Stimulated activated CD4-positive, alpha-beta T cell treated with anti-CD3 and anti-CD28 coated beads, Interleukin-4, amount 100 ng/mL, for 48 hours (primary cell): Measurements from ENCODE around the gene SCN2A.

ENCODE experiments used
- DNase-seq, 2 donors: peaks; one replicate each; pipeline ENCODE4 v3.0.0-alpha.2; 2020; ENCODE audit warnings: low read depth in 2 of 2

SCN2A gene

DNA sequence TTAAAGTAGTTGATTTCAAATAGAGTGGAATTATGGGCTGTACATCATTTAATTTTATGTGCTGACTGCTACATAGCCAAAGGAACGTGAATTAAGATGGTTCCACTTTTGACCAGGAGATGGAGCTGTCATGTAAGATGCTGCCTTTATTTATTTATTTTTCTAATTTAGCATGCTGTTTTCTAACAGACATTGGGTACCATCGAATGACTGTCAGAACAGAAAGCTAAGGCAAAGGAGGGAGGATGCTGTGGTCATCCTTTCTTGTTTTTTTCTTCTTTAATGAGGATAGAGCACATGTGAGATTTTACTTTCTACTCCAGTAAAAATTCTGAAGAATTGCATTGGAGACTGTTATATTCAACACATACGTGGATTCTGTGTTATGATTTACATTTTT lies at the start of gene SCN2A:
Gene SCN2A (plus strand): TSS at position 185 of the 400 bp plus-strand sequence. CDS start 56,410 bp downstream, outside the sequence.
- no peak for DNase-seq

DNA sequence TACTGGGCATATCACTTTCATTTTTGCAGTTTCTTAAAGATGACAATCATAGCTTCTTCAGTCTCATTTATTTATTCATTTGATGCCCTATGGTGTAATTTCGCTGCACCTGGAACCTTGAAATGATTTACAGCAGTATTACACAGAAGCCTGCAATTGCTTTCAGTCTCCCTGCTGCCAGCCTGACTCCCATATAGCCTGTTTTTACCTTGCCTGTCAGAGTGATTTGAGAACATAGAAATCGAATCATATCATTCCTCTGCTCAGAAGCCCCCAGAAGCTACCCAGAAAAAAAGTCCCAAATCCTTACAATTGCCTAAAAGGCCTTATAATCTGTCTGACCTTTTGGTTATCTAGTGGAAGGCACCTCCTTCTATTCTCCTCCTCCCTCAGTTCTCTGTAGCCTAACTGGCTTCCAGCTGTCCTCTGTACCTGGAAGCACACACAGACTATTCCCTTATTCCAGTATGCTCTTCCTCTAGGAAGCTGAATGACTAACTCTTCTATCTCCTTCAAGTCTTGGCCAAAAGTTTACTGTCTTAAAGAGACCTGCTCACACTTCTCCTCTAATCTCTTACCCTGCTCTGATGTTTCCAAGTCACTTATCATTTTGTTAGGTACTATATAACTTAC lies 48.0 kb upstream of the SCN2A start:
- DNase-seq: no peak

DNA sequence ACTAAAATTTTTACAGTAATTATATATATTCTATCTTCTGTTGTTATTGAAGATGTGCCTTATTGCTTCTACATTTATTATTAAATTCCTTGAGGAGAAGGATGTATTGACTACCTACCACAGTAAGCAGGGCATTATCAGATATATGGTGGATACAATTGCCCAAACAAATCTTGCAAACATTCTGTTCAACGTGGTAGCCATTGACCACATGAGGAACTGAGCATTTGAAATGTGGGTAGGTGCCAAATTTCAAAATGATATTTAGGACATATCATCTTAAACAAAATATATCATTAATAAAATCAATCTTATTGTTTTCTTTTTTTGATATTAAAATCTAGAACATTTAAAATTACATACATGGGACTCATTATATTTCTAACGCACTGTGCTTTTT lies 46.5 kb upstream of the SCN2A start:
- DNase-seq: no peak

DNA sequence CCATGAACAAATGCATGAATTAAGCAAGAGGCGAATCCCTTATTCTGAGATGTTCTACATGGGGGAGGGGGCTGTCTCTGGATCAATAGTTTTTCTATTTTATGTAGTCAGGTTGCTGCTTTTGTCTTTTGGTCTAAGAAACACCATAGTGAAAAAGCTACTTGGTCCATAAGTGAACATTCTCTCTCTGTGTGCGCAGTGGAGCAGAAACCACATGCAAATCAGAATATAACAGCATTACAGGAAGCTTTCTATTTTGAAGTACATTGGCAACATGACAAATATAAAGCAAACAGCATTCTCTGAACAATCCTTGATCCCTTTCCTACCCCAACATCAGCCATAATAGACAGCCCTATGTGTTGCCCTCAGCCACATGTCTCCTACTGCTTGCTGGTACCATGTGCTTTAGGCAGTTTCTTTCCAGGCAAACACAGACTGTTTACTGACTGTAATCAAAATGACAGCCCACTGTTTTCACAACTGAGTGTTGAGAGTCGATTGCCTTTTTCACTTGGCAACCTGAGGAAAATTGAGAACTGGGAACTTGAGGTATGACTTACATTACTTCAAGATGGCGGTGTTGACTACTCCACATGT lies 45.9 kb upstream of the SCN2A start:
- DNase-seq: no peak

DNA sequence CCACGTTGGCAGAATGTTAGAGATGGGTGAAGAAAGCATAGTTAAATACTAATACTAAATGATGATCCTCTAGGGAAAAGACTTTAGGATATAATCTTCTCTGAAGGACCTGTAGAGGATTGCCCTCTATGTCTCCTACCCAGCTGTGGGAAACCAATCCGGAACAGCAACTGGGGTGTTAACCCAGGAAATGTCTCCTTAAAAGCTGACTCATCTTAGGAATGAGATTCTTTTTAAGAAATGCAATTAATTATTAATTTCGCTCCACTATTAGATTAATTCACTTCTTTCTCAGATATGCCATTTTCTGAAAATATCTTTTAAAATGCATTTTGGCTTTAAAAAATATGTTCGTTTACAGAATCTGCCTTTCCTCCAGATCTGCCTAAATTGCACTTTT lies 42.8 kb upstream of the SCN2A start:
- DNase-seq: no peak

DNA sequence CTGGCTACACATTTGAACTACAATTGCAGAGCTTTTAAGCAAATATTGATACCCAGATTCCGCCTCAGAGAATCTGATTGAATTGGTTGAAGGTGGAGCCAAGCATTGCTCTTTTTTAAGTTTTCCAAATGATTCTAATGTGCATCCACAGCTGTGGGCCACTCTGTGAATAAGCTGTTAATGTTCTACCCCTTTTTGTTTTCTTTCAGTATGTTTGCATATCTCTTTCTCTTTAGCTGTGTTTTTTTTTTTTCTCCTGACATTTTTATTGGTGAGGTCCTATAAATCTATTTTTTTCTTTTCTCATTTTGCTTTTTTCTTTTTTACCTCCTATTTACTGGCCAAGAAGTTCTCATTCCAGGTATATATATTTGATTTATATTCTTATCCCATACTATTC lies 41.9 kb upstream of the SCN2A start:
- DNase-seq: no peak

DNA sequence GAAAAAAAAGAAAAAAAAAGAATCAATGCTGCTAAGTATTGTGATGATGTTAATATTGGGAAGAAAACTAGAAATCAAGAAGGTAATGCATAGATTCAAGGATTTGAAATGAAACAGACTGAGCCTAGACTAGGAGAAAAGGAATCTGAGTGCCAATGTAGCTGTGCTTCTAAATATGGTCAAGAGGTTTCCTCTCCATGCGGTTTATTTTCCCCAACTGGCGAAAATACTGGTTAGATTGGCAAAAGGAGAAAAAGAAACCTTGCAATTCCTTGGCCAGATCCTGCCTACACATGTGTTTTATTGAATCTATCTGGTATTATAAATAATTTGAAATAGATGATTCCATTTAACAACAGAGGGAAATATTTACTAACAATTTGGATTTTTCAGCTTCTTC lies 41.0 kb upstream of the SCN2A start:
- DNase-seq: no peak

DNA sequence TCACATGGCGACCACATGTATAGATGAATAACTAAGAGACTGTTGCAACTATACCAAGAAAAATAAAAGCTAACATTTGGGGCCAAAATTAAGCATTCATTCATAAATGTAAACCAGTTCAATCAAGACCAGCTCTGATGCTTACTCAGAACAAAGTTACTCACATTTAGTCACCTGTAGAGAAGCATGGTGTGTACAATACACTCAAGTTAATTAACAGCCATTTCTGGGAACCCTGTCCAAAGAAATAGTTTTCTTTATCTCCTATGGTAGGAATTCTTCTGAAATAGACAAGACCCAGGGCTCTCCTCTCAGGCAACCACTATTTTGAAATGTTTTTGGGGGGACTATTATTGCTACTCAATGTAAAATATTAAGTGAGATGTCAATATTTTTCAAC lies 37.0 kb upstream of the SCN2A start:
- DNase-seq: no peak

DNA sequence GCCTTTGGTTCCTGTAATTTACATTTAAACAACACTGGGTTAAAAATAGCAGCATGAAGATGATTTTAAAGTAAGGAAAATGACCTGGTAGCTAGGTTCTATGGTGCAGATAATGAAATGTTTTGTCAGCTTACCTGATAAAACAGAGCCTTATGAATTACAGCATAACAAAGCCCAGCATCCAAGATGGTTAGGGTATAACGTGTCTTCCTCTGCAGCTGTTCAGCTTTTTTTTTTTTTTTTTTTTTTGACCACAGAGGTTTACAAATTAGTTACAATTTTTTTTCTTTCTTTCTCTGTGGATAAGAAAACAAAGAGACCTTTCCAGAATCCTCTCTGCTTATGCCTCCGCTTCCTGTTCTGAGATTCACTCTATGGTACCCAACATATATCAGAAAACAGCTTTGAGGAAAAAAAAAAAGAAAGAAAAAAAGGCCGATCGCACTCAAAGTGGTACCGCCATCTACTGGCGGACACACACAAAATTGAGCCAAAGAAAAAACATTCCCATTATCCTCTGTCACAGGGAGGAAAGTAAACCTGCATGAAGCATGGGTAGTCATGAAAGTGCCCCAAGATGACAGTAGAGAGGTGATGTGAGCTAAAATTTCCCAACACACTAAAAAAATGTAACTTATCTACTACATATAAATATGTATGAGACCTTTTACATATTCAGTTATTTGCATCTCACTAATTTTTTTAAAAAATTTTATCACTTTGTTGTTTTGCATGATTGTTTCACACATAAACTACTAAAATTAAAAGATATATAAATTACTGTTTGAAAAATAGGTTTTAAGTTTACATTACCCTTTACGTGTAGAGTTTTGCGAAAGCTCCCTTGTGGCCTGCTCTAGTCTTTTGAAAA lies 35.3 kb upstream of the SCN2A start, which contains the start of gene SCN3A:
Gene SCN3A (minus strand): TSS at position 362 of the 871 bp plus-strand sequence. CDS start 27,656 bp downstream, outside the sequence.
- DNase-seq: no peak

DNA sequence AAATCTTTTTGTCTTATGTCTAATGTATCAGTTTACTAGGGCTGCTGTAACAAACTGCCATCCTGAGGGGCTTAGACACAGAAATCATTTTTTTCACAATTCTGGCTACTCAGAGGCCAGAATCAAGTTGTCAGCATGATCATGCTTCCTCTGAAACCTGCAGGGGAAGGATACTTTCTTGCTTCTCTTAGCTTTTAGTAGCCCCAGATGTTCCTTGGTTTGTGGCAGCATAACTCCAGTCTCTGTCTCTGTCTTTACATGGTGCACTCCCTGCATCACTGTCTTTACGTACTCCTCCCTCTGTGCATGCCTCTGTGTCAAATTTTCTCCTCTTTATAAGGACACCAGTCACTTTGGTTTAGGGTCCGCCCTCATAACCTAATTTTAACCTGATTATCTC lies 33.3 kb upstream of the SCN2A start:
- DNase-seq: no peak

DNA sequence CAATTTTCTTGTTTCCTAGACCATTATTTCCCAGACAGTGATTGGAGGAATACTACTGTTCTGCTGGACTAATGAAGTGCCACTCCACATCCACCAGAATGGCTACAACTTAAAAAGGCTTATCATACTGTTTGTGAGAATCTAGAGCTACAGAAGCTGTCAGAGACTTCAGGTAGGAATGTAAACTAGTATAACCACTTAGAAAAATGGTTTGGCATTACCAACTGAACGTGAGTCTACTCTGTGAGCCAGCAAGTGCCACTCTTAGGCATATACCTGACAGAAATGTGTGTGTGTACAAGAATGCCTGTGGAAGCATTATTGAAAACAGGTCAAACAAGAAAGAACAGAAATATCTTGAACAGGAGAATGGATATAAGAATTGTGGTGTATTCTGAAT lies 31.1 kb upstream of the SCN2A start:
- DNase-seq: no peak

DNA sequence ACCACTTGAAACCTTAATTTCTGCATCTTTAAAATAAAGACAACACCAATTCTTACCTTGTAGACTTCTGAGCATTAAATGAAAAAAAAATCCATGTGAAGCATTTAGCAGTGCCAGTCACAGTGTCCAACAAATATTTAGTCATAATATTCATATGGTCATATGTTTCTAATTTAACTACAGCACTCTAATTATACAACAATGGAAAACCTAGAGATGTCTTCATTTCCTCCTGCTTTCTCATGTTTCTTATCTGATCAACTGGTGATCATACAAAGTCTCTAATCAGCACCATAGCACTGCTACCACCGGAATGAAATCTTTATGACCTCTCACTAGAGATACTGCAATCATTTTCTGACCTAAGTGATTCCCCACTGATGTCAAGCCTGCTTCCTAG lies 25.1 kb upstream of the SCN2A start:
- no peak for DNase-seq

DNA sequence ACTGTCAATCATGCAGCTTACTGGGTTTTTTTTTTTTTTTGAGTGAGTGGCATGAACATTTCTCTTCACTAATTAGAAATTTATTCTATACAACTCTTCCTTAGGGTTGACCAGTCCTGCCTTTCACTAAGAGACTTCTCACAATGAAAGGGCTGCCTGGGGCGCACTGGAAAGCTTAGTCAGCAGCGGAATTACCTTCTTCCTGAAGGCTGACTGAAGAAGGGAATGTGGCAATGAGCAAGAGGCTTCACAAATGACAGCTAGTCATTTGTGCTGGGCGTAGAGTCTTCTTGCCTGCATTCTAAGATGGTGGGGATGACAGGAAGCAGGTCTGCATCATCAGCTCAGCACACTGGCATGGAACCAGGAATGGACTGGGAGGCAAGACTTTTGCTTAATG lies 19.7 kb upstream of the SCN2A start:
- no peak for DNase-seq

DNA sequence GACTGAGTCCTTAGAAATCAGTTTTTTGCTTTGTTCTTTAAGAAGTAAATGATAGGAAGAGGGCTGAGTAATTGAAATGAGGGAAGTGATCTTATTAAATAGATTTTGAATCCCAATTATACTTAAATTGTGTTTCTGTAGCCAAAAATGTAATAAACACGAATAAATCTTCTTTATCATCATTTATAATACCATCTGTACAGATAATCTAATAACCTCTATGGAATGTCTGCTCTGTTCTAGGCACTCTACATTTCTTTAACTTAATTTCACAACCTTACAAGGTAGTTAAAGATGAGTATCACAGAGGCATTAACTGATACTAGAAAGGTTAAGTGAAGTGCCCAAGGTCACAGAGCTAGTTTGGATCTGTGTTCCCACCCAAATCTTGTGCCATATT lies 14.3 kb upstream of the SCN2A start:
- no peak for DNase-seq

DNA sequence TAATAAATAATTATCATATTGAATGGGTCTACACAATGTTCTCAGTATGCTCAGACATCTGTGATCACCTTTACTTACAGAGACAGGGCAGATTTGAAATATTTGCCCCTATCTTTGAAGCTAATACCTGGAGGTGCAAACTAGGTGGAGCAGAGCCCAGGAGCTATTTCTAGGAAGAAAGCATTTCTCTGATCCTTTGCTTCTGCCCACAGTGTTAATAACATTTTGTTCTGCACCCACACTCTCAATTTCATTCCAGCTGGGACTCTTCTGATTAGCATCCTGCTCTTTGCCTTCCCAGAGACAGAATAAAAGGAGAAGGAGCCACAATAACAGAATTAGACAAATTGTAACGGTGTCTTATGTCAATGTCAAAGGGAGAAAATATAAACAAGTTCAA lies 11.6 kb upstream of the SCN2A start:
- DNase-seq: no peak

DNA sequence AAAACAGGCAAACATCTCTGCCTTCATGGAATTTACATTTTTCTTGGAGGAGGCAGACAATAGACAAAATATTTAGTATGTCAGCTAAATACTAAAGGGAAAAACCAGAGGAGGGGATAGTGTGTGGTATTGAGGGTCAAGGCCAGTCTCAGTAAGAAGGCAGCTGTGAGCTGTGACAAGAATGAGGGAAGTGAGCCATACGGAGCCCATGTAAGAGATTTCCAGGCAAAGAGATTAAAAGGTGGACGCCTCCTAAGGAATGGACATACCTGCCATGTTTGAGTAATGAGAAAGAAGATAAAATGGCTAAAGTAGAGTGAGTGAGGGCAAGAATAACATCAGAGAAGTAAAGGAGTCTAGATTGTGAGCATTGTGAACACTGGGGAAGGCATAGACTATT lies 2.2 kb upstream of the SCN2A start:
- no peak for DNase-seq

DNA sequence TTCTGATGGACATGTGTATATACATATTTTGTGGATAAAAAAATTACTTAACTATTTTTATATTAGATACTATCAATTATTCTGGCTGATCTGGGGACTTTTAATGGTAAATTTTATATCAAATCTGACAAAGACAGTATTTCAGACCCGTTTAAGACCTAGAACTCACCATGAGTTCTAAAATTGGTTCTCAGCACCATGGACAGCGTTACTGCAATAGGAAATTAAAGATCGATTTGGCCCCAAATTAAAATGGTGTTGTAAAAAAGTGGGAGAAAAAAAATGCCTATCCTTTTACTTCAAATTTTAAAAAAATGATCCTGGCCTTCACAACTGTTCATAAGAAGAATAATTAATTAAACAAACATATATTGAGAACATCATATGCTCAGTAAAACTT lies 919 bp upstream of the SCN2A start:
- no peak for DNase-seq

DNA sequence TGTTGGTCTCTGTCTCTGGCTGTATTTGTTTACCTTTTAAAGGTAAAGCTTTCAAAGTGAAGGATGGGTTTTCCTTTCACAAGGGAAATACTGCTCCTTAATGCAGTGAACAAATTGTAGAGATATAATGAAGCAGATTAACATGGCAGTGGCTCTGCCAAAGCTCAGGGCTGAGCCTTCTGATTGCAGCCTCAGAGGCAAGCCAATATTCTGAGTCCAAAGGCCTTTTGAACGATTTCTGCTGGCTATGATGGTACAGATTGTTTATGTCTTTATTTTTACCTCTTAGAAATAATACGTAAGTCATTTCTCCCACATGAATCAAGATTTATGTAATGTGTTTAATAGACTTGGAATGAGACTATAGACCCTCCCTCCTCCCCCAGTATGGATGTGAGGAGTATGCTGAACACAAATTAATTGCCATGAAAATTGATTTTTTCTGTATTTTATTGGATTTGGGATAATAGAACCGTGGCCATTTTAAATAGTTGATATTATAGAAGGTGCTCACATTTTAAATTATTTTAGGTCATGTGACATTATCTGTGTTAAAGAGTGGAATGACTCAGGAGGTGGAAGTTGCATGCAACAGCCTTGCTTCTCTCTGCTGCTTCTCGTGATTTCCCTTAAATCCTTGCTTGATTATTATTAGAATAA lies 772 bp downstream of the SCN2A start:
- no peak for DNase-seq

DNA sequence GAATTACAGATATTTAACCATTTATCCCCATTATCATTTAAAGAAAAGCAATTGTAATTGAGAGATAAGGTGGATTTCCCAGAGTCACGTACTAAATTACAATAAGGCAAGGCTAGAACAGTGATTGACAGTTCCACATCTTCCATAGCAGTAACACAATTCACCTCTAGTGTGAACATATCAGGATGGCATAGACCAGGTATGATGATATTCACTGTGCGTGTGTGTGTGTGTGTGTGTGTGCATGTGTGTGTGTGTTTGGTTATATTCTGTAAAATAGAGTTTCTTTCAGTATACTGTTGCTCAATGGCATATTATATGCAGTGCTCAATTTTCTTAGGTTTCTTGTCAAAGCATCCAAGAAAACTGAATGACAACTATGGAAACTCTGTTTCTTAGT lies 1.7 kb downstream of the SCN2A start:
- DNase-seq: no peak

DNA sequence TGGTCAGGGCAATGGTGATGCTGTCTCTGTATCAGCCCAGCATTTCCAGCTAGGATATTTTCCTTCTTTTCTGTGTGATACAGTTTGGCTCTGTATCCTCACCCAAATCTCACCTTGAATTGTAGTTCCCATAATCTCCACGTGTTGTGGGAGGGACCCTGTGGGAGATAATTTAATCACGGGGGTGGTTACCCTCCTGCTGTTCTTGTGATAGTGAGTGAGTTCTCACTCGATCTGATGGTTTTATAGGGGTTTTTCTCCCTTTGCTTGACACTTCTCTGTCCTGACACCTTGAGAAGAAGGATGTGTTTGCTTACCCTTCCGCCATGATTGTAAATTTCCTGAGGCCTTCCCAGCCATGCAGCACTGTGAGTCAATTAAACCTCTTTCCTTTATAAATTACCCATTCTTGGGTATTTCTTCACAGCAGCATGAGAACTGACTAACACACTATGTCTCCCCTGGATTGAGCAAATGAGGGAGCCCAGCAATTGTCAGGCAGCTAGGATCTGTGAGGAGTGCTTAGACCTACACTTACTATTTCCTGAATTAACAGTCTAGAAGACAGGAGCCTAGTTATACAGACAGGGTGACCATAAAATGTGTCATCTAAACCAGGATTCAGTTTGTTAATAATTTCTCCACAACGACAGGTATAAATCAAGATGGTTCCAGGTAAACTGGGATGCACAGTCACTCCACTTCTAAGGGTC lies 6.0 kb downstream of the SCN2A start:
- DNase-seq: no peak

DNA sequence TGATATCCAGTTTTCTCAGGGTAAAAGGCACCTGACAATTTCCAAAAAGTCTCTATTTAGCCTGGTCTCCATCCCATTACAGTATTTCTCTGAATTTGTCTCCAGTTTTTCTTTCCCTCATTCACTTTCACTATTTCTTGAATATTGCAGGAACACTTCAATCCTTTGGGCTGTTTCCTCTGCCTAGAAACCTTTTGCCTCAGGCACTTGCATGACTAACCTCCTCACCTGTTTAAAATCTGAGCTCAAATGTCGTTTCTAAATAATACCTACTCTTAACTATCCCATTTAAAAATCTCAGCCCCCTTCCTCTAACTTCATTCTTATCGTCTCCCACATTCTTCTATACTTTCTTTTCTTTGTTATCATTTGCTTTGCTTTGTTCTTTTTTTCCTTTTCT lies 9.0 kb downstream of the SCN2A start:
- no peak for DNase-seq

DNA sequence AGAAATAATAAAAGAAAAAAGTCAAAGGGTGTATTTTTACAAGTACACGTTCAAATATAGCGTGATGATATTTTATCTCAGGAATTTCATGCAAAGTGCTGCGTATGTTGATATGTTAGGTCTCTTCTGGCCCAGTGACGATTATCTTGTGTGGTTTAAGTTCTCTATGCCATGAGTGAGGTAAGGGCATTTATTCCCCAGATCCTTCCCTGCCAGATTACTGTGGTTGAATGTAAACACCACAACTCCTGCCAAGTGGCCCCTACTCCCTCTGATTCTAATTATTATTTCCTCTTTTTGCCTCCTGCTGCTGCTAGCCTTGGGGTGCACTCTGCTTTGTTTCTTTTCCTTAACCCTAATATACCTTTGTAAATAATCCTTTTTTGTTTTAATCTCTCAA lies 12.2 kb downstream of the SCN2A start:
- no peak for DNase-seq
